ENCODE measurements around the gene EIF2D.

EIF2D gene

DNA sequence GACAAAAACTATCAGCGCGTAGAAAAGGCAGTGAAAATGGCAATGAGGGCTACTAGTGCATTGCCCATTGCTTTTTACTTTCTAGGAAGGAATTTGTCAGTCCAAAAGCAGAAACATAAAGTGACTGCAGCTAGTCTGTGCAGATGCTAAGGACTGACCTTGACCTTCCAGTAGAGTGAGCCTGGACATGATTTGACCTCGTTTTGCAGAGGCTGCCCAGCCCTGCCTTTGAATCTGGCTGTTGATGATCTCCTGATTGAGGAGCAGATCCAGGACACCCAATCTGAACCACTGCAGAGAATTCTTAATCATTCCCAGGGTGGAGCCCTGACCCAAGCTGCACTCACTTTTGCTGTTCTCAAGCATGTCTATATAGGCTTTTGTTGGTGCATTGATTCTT is 44.7 kb upstream of the EIF2D start:
- TF ChIP-seq, protein P1, sequence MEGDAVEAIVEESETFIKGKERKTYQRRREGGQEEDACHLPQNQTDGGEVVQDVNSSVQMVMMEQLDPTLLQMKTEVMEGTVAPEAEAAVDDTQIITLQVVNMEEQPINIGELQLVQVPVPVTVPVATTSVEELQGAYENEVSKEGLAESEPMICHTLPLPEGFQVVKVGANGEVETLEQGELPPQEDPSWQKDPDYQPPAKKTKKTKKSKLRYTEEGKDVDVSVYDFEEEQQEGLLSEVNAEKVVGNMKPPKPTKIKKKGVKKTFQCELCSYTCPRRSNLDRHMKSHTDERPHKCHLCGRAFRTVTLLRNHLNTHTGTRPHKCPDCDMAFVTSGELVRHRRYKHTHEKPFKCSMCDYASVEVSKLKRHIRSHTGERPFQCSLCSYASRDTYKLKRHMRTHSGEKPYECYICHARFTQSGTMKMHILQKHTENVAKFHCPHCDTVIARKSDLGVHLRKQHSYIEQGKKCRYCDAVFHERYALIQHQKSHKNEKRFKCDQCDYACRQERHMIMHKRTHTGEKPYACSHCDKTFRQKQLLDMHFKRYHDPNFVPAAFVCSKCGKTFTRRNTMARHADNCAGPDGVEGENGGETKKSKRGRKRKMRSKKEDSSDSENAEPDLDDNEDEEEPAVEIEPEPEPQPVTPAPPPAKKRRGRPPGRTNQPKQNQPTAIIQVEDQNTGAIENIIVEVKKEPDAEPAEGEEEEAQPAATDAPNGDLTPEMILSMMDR (IDR thresholded peaks at IDR 0.05; ENCODE audit: low read depth, low read length) = no peak
- H3K4me3 ChIP-seq (replicated peaks in 1 of 2; ENCODE audit: low read depth in 2 of 2, low read length in 2 of 2) = no peak overlapping the region
- no peak for DNase-seq (ENCODE audit: low read depth in 2 of 2)

DNA sequence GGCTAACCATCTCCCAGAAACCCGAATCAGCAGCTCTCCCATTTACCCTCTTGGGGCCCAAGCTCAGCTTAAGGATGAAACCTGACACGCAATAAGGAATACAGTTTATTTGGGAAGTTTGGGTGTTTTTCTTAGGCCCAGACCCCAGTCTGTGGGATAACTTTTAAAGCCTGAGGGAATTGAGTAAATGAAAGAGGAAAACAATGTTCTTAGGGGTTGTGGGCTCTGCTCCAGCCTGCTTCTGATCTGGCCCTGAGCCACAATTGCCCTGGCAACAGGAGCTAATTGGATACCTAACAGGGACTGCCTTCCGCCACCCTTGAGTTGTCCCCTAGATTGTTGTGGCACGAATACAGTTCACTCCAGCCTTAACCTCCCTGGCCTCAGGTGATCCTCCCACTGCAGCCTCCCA is 43.2 kb upstream of the EIF2D start:
- H3K4me3 ChIP-seq (replicated peaks in 1 of 2; ENCODE audit: low read depth in 2 of 2, low read length in 2 of 2) = no peak overlapping the region
- DNase-seq (ENCODE audit: low read depth in 2 of 2) = peak in 1 of 2 donors; percentile 35
- TF ChIP-seq, protein P1 (IDR thresholded peaks at IDR 0.05; ENCODE audit: low read depth, low read length) = no peak

DNA sequence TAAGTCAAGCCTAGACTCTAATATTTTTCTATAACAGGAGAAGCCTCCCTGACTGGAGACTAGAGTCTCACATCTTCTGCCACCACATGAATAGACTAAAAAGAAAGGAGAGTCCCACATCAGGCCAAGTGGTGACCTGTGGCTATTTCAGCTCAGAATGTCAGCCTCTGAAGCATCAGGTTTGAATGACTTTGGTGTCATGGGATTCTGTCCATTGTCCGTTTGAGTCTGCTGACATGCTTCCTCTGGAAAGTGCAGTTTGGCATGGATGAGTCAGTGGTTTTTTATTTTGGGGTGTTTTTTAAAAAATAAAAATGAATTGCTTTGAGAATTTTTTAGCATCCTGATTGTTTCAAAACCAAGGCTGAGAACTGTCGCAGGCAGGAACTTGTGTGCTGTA is 42.6 kb upstream of the EIF2D start:
- peak in 1 of 2 donors; percentile 33 for DNase-seq (ENCODE audit: low read depth in 2 of 2)
- TF ChIP-seq, protein P1 (IDR thresholded peaks at IDR 0.05; ENCODE audit: low read depth, low read length) = no peak

GRCh38 chr1:206653715-206654459 is 41.6 kb upstream of the EIF2D start:
- TF ChIP-seq, protein P1 (IDR thresholded peaks at IDR 0.05; ENCODE audit: low read depth, low read length) = no peak
- DNase-seq (ENCODE audit: low read depth in 2 of 2) = no peak
- H3K4me3 ChIP-seq (replicated peaks in 1 of 2; ENCODE audit: low read depth in 2 of 2, low read length in 2 of 2) = no peak overlapping the region

More for the DNA sequence above, 42.6 kb upstream of the EIF2D start:
- no peak overlapping the region for H3K4me3 ChIP-seq (replicated peaks in 1 of 2; ENCODE audit: low read depth in 2 of 2, low read length in 2 of 2)

DNA sequence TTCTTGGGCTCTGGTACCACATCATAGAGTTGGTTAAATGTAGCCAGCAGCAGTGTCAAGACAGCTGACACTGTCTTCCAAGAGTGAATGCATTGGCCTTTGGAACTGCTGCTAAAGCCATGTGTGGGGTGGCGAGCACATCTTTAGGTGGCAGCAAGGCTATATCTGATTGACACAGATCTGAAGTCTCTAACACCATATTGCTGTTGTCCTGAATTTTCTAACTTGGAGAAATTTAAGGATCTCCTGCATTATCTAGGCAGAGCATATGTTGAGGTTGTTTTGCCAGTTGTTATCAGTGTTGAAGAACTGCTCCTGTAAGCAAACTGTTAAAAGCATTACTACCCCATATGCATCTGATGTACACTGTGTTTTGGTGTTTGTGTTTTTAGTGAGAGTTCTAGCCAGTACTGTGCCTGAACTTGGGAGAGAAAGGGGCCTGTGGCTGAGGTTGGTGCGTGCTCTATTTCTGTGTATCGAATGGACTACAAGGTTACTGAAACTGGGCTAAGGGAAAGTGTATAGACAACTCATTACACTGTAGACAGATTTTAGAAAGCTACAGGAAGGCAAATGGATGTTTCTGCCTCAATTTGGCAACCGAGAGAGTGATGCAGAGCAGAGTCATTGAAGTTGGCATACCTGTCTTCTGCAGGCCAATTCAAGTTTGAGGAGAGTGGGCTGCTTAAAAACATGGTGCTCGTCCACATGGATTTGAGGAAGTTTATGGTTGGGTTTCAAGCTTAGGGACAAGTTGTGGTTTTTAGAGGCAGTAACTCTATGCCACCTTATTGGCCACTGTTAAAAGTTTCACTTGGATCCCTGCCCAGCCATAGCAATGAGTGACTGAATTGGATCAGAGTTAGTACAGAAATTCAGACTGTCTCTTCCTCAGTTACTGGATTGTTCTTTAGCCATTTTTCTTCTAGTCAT is 40.0 kb upstream of the EIF2D start:
- no peak for DNase-seq (ENCODE audit: low read depth in 2 of 2)
- TF ChIP-seq, protein P1 (IDR thresholded peaks at IDR 0.05; ENCODE audit: low read depth, low read length) = no peak

DNA sequence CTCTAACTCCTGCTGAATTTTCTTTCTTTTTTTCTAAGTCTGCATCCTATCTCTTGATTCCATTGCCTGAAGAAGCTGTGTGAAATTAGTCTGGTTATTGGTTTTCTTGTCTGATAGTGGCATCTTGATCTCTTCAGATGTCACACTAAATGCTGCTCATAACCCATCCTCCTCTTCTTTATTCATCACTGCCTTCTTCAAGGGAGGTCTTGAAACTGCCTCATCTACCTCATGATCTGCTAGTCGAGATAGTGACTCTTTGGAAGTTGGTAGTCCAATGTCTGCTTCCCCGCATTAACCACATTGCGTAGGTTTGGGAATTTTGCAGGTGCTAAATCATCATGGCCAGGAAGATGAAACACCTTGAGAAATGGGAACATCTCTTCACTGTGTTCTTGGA is 38.7 kb upstream of the EIF2D start:
- TF ChIP-seq, protein P1 (IDR thresholded peaks at IDR 0.05; ENCODE audit: low read depth, low read length) = no peak
- H3K4me3 ChIP-seq (replicated peaks in 1 of 2; ENCODE audit: low read depth in 2 of 2, low read length in 2 of 2) = no peak overlapping the region
- DNase-seq (ENCODE audit: low read depth in 2 of 2) = no peak

More for the DNA sequence above, 40.0 kb upstream of the EIF2D start:
- H3K4me3 ChIP-seq (replicated peaks in 1 of 2; ENCODE audit: low read depth in 2 of 2, low read length in 2 of 2) = no peak overlapping the region

Measured in cardiac fibroblast (primary cell).